Liver (tissue), 3 donors: ENCODE data around the gene SCRG1.

Experiments
- CTCF ChIP-seq: fragments of 150-350 bp; IDR thresholded peaks from 2 replicates; pipeline ENCODE4 v1.5.1; 2017; ENCODE audit warnings: improper control_type of control experiment, low read depth, low read length; ENCODE audit not compliant: missing input control
- EGR1 ChIP-seq, 2 donors: IDR thresholded peaks; 2 replicates each; pipeline ENCODE4 v1.6.1; 2016 to 2018; ENCODE audit warnings: antibody characterized with exemption in 2 of 2, low read depth in 2 of 2
- FOXA1 ChIP-seq: IDR thresholded peaks from 2 replicates; pipeline ENCODE4 v1.6.1; 2016; ENCODE audit warnings: antibody characterized with exemption
- GABPA ChIP-seq, 2 donors: IDR thresholded peaks in 1 of 2; conservative IDR thresholded peaks in 1 of 2; 2 replicates each; pipeline ENCODE4 v1.6.1; 2016; ENCODE audit warnings: antibody characterized with exemption in 2 of 2, mild to moderate bottlenecking in 1 of 2, moderate library complexity in 1 of 2
- MAX ChIP-seq: IDR thresholded peaks from 2 replicates; pipeline ENCODE4 v1.6.1; 2016; ENCODE audit warnings: antibody characterized with exemption
- NR2F2 ChIP-seq: IDR thresholded peaks from 2 replicates; pipeline ENCODE4 v1.6.1; 2016; ENCODE audit warnings: antibody characterized with exemption
- REST ChIP-seq: IDR thresholded peaks from 2 replicates; pipeline ENCODE4 v1.6.1; 2016; ENCODE audit warnings: antibody characterized with exemption, mild to moderate bottlenecking
- SP1 ChIP-seq: IDR thresholded peaks from 2 replicates; pipeline ENCODE4 v1.6.1; 2018; ENCODE audit warnings: antibody characterized with exemption, mild to moderate bottlenecking
- TAF1 ChIP-seq: conservative IDR thresholded peaks from 2 replicates; pipeline ENCODE4 v1.6.1; 2016; ENCODE audit warnings: antibody characterized with exemption, mild to moderate bottlenecking
- YY1 ChIP-seq: IDR thresholded peaks from 2 replicates; pipeline ENCODE4 v1.6.1; 2016; ENCODE audit warnings: antibody characterized with exemption, mild to moderate bottlenecking
- donor health status: healthy.
- donor health status: healthy.

- TF ChIP-seq CTCF (peak; percentile 13), REST (no peak), YY1 (no peak), EGR1 (IDR thresholded peaks at IDR 0.05; ENCODE audit: low read depth in 2 of 2) (no peak), NR2F2 (no peak), MAX (no peak), SP1 (no peak), TAF1 (no peak), GABPA (IDR thresholded peaks at IDR 0.05 in 1 of 2, conservative IDR thresholded peaks at IDR 0.05 in 1 of 2) (no peak), FOXA1 (no peak)
Observed at GRCh38 chr4:173360587-173361221, 38.2 kb downstream of the SCRG1 start.
